HUES64 (cell line): ENCODE results near the gene CLCN3.

ENCODE experiments used
- H3K27ac ChIP-seq: 2 replicates; pipeline ENCODE4 v1.7.0; 2013; ENCODE audit warnings: low read depth, low read length, inconsistent platforms
- H3K27me3 ChIP-seq: 2 replicates; pipeline ENCODE4 v1.6.1; 2013; ENCODE audit warnings: mild to moderate bottlenecking, low read length; ENCODE audit not compliant: insufficient read depth
- H3K36me3 ChIP-seq: 2 replicates; pipeline ENCODE4 v1.6.1; 2013; ENCODE audit warnings: mild to moderate bottlenecking, low read length; ENCODE audit not compliant: insufficient read depth
- H3K4me1 ChIP-seq: 2 replicates; pipeline ENCODE4 v1.6.1; 2013; ENCODE audit warnings: mild to moderate bottlenecking, low read length, moderate library complexity; ENCODE audit not compliant: insufficient read depth
- H3K4me3 ChIP-seq: 2 replicates; pipeline ENCODE4 v1.5.1; 2013; ENCODE audit warnings: mild to moderate bottlenecking, low read length, moderate library complexity
- H3K9ac ChIP-seq: 2 replicates; pipeline ENCODE4 v1.6.1; 2013; ENCODE audit warnings: mild to moderate bottlenecking, low read depth, low read length
- H3K9me3 ChIP-seq: 2 replicates; pipeline ENCODE4 v1.6.1; 2013; ENCODE audit warnings: low read depth, low read length; ENCODE audit not compliant: insufficient read depth
- WGBS: fragments of 150-250, 120-280 bp; methylation state at CpG from one replicate; pipeline ENCODE4 v1.1.7; 2013; ENCODE audit warnings: missing lambda C conversion rate; 5-methylcytosine and 5-hydroxymethylcytosine counted together

Gene CLCN3

GRCh38 chr4:169658975-169659715 is 38.8 kb downstream of the CLCN3 start:
- peak overlapping the region; percentile 49; the same call in 1 of the 2 replicates for H3K4me3 ChIP-seq
- H3K4me1 ChIP-seq = peaks cover 33% of the 10 kb centered on the region
- no peaks in the 10 kb centered on the region for H3K27me3 ChIP-seq
- H3K9me3 ChIP-seq = no peaks in the 10 kb centered on the region
- H3K36me3 ChIP-seq = no peaks in the 10 kb centered on the region
- H3K9ac ChIP-seq = peak overlapping the region; percentile 70; the same call in 1 of the 2 replicates
- peak overlapping the region; percentile 87; the same call in 1 of the 2 replicates for H3K27ac ChIP-seq
- 100% methylated on average over 2 of the region's 6 CpGs for WGBS

DNA sequence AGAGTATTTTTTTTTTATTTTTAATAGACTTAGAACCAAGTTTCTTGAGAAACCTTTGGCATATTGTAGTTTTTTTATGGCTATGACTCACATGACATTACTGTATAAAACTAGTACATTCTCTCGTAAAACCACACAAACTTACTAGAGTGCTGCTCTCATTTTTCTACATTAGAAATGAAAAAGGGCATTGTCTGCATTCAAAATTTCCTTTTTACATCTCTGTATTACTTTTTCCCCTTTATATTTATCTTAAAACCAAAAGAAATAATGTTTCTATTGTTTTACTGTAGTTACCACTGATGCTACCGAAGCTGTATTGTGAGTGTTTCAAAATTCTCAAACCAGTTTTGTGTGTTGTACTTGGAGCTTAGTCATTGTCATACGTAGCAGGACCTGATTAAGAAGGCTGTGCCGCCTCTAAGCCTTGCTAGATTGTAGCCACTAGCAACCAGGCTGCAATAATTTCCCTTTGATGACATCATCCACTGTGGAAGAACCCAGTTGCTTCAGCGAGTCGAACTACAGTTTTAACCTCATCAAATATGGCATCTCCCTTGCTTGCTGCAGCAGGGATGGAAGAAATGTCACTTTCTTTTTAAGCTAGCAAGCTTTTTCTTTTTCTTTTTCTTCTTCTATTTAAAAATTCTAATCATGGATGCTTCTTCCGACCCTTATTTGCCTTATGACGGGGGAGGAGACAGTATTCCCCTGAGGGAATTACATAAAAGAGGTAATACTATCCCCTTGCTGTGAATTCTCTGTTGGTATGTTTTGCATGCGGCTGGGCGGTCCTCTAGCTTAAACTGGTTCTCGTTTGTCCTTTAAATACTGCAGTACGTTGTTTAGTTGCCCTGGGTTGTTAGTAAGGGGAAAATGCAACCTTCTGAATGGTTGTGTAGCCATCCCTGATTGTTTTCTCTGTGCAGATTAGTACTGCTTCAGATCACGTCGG is 39.6 kb downstream of the CLCN3 start:
- Histone ChIP-seq H3K36me3 (no peaks in the 10 kb centered on the region), H3K27me3 (no peaks in the 10 kb centered on the region), H3K9me3 (no peaks in the 10 kb centered on the region), H3K9ac (peak overlapping the region; percentile 70), H3K4me1 (peaks cover 33% of the 10 kb centered on the region), H3K4me3 (peak overlapping the region; percentile 49), H3K27ac (peak overlapping the region; percentile 87)
- 17% methylated on average over 12 of the region's 14 CpGs for WGBS

GRCh38 chr4:169660929-169661328 is 40.6 kb downstream of the CLCN3 start:
- H3K9ac ChIP-seq = peak overlapping the region; percentile 70
- peaks cover 33% of the 10 kb centered on the region for H3K4me1 ChIP-seq
- H3K36me3 ChIP-seq = peaks cover 4% of the 10 kb centered on the region; the same call in 1 of the 2 replicates
- 97% methylated on average over 2 of the region's 3 CpGs for WGBS
- no peaks in the 10 kb centered on the region for H3K27me3 ChIP-seq
- peak overlapping the region; percentile 87; the same call in 1 of the 2 replicates for H3K27ac ChIP-seq
- H3K4me3 ChIP-seq = peak overlapping the region; percentile 49
- H3K9me3 ChIP-seq = peaks cover under 1% of the 10 kb centered on the region; the same call in 1 of the 2 replicates

- no peaks in the 10 kb centered on the region for H3K27me3 ChIP-seq
- no peak overlapping the region for H3K27ac ChIP-seq
- peaks cover 33% of the 10 kb centered on the region for H3K4me1 ChIP-seq
- no CpG with 5 or more reads among the region's 1 CpG for WGBS
- no peak overlapping the region for H3K4me3 ChIP-seq
- H3K9ac ChIP-seq = no peak overlapping the region
- peaks cover 9% of the 10 kb centered on the region for H3K9me3 ChIP-seq
- H3K36me3 ChIP-seq = peaks cover 11% of the 10 kb centered on the region; the same call in 1 of the 2 replicates
Observed at GRCh38 chr4:169661761-169662160, 41.4 kb downstream of the CLCN3 start.

GRCh38 chr4:169662206-169662605 is 41.8 kb downstream of the CLCN3 start:
- WGBS = 94% methylated on average over 3 of the region's 3 CpGs
- no peaks in the 10 kb centered on the region for H3K27me3 ChIP-seq
- H3K27ac ChIP-seq = no peak overlapping the region
- H3K9me3 ChIP-seq = peaks cover 13% of the 10 kb centered on the region
- peaks cover 33% of the 10 kb centered on the region for H3K4me1 ChIP-seq
- H3K9ac ChIP-seq = no peak overlapping the region
- H3K4me3 ChIP-seq = no peak overlapping the region
- H3K36me3 ChIP-seq = peaks cover 15% of the 10 kb centered on the region; the same call in 1 of the 2 replicates

DNA sequence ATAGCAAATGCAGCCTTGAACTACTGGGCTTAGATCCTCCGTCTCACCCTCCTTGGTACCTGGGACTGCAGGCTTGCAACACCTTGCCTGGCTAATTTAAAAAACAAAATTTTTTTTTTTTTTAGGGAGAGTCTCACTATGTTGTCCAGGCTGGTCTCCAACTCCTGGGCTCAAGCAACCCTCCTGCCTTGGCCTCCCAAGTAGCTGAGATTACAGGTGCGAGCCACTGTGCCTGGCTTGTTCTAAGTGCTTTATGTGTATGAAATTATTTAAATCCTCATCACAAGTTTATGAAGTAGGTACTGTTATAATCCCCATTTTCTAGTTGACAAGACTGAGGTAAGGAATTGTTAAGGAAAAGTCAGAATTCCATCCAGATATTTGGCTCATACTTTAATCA is 43.0 kb downstream of the CLCN3 start:
- Histone ChIP-seq H3K9ac (no peak overlapping the region), H3K27ac (no peak overlapping the region)

DNA sequence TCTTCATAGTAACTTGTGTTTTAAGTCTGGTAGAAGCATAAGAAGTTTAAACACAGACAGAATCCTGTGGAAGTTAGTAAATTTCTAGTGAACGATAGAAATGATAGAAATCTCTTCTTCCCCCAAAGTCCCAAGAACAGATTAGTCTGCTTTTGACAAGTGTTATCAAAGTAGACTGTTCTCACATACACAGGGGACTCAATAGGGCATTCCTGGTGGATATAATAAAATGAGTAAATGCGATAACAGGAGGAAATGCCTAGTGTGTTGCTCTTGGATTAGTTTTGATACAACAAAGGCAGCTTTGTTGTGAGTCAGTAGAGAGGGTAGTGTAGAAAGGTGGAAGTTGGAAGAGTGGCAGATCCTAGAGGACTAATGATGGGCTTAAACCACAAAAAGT is 43.5 kb downstream of the CLCN3 start:
- Histone ChIP-seq H3K4me1 (peaks cover 26% of the 10 kb centered on the region), H3K27me3 (no peaks in the 10 kb centered on the region), H3K9ac (no peak overlapping the region), H3K36me3 (peaks cover 18% of the 10 kb centered on the region; the same call in 1 of the 2 replicates), H3K27ac (no peak overlapping the region), H3K4me3 (no peak overlapping the region), H3K9me3 (peaks cover 16% of the 10 kb centered on the region)
- 89% methylated on average over 2 of the region's 2 CpGs for WGBS

More for the DNA sequence above, 43.0 kb downstream of the CLCN3 start:
- H3K36me3 ChIP-seq = peaks cover 18% of the 10 kb centered on the region; the same call in 1 of the 2 replicates
- H3K4me1 ChIP-seq = peaks cover 30% of the 10 kb centered on the region
- H3K27me3 ChIP-seq = no peaks in the 10 kb centered on the region
- H3K9me3 ChIP-seq = peaks cover 16% of the 10 kb centered on the region
- no peak overlapping the region for H3K4me3 ChIP-seq
- WGBS = 93% methylated on average over 1 of the region's 2 CpGs

GRCh38 chr4:169664615-169665014 is 44.2 kb downstream of the CLCN3 start:
- peaks cover 18% of the 10 kb centered on the region; the same call in 1 of the 2 replicates for H3K36me3 ChIP-seq
- 94% methylated on average over 4 of the region's 4 CpGs for WGBS
- H3K27me3 ChIP-seq = no peaks in the 10 kb centered on the region
- peaks cover 18% of the 10 kb centered on the region for H3K4me1 ChIP-seq
- H3K4me3 ChIP-seq = no peak overlapping the region
- no peak overlapping the region for H3K9ac ChIP-seq
- H3K27ac ChIP-seq = no peak overlapping the region
- H3K9me3 ChIP-seq = peaks cover 16% of the 10 kb centered on the region

DNA sequence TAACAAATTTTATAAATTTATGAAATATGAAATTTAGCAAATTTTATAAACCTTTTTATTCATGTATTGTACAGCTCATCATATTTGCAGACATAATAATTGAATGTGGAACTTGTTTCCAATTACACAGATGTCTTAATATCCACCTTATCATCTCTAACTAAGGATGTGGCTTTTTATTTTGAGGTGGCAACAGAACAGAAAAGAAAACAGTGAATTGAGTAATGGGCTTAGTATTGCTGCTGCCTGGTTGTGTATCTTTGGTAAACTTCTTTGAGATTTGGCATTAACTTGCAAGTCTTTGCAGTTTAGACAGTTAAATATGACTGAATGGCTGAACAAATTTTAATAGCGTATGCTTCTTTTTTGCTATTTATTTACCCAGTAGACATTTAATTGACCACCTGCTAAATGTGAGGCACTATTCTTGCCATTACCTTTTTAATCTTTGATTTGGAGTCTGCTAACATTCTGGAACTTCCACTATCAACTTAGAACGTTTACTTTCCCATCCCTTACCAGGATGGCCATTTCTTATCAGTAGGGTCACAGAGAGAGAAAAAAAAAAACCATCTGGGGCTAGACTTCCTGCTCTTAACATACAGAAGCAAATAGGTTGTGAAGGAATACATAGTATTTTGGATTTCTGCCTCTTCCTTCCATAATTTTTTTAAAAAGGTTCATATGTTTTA is 44.8 kb downstream of the CLCN3 start:
- Histone ChIP-seq H3K36me3 (peaks cover 18% of the 10 kb centered on the region; the same call in 1 of the 2 replicates), H3K9me3 (peaks cover 16% of the 10 kb centered on the region), H3K4me1 (peaks cover 14% of the 10 kb centered on the region), H3K4me3 (no peak overlapping the region), H3K27me3 (no peaks in the 10 kb centered on the region), H3K27ac (no peak overlapping the region), H3K9ac (no peak overlapping the region)
- 78% methylated on average over 2 of the region's 2 CpGs for WGBS

GRCh38 chr4:169668069-169668721 is 47.8 kb downstream of the CLCN3 start:
- Histone ChIP-seq H3K4me1 (no peaks in the 10 kb centered on the region), H3K4me3 (no peak overlapping the region), H3K27ac (no peak overlapping the region), H3K36me3 (peaks cover 18% of the 10 kb centered on the region; the same call in 1 of the 2 replicates), H3K27me3 (no peaks in the 10 kb centered on the region), H3K9ac (no peak overlapping the region), H3K9me3 (peaks cover 16% of the 10 kb centered on the region)
- 98% methylated on average over 5 of the region's 6 CpGs for WGBS
